ENCODE results near the gene SLC37A2.
"Not testable (repeated sequence)": the region's sequence is repeated elsewhere in the genome, so short reads cannot be mapped to it uniquely, and the experiment has no call there.

SLC37A2 gene

GRCh38 chr11:125085301-125086081 is 22.4 kb downstream of the SLC37A2 start:
- no peak for DNase-seq

- no peak for DNase-seq
Observed at GRCh38 chr11:125086633-125087296, 23.7 kb downstream of the SLC37A2 start.

- DNase-seq: no peak
Observed at GRCh38 chr11:125088123-125088522, 25.0 kb downstream of the SLC37A2 start.

- peak; percentile 14 for DNase-seq
Observed at GRCh38 chr11:125088576-125089455, 25.7 kb downstream of the SLC37A2 start.

- DNase-seq: not testable (repeated sequence)
Observed at GRCh38 chr11:125089481-125089880, 26.4 kb downstream of the SLC37A2 start.

GRCh38 chr11:125090151-125090550 is 27.0 kb downstream of the SLC37A2 start:
- DNase-seq: not testable (repeated sequence)

GRCh38 chr11:125090816-125091215 is 27.7 kb downstream of the SLC37A2 start:
- DNase-seq: no peak

GRCh38 chr11:125091247-125091876 is 28.3 kb downstream of the SLC37A2 start:
- peak; percentile 52 for DNase-seq

- DNase-seq: no peak
Observed at GRCh38 chr11:125091877-125092664, 29.0 kb downstream of the SLC37A2 start.

GRCh38 chr11:125092669-125093068 is 29.6 kb downstream of the SLC37A2 start:
- no peak for DNase-seq

- DNase-seq: no peak
Observed at GRCh38 chr11:125093502-125093901, 30.4 kb downstream of the SLC37A2 start.

GRCh38 chr11:125094731-125095130 is 31.6 kb downstream of the SLC37A2 start:
- DNase-seq: no peak

- DNase-seq: no peak
Observed at GRCh38 chr11:125100136-125100535, 37.0 kb downstream of the SLC37A2 start.

GRCh38 chr11:125101596-125101995 is 38.5 kb downstream of the SLC37A2 start:
- no peak for DNase-seq

- DNase-seq: no peak
Observed at GRCh38 chr11:125102025-125102424, 38.9 kb downstream of the SLC37A2 start.

GRCh38 chr11:125102510-125102909 is 39.4 kb downstream of the SLC37A2 start:
- no peak for DNase-seq

GRCh38 chr11:125105926-125106325 is 42.8 kb downstream of the SLC37A2 start:
- no peak for DNase-seq

- DNase-seq: no peak
Observed at GRCh38 chr11:125108469-125108868, 45.4 kb downstream of the SLC37A2 start.

- no peak for DNase-seq
Observed at GRCh38 chr11:125110506-125110905, 47.4 kb downstream of the SLC37A2 start.

GRCh38 chr11:125111001-125111342 is 47.9 kb downstream of the SLC37A2 start:
- no peak for DNase-seq

- DNase-seq: peak; percentile 99
Observed at GRCh38 chr11:125111343-125112207, 48.5 kb downstream of the SLC37A2 start, which contains the start of gene TMEM218. Gene TMEM218, minus strand, starts transcription at chr11:125111626. Its CDS starts 9,385 bp downstream, at chr11:125102241.
